NB4 (cell line): ENCODE results near the gene LMO4.

Experiments used
- CTCF ChIP-seq: IDR thresholded peaks from one replicate; pipeline ENCODE4 v1.5.1; 2012; ENCODE audit warnings: low read depth, low read length
- MAX ChIP-seq: IDR thresholded peaks from 2 replicates; pipeline ENCODE4 v1.6.1; 2011; ENCODE audit warnings: low read depth, low read length
- MYC ChIP-seq: IDR thresholded peaks from 2 replicates; pipeline ENCODE4 v1.6.1; 2011; ENCODE audit warnings: low read depth, low read length
- POLR2A ChIP-seq: IDR thresholded peaks from 2 replicates; pipeline ENCODE4 v1.6.1; 2011; ENCODE audit warnings: mild to moderate bottlenecking; ENCODE audit not compliant: insufficient read length; ENCODE audit errors: extremely low read depth

- TF ChIP-seq CTCF: no peak
- TF ChIP-seq MYC: no peak
- no peak for TF ChIP-seq MAX
- no peak for TF ChIP-seq POLR2A
Observed at GRCh38 chr1:87367549-87367948, 38.9 kb downstream of the LMO4 start.
